Inferior parietal cortex (tissue), 1 donor: ENCODE results near the gene CLK4.

Experiments used
- DNase-seq: peaks from one replicate; pipeline ENCODE4 v3.0.0-alpha.2; 2016; ENCODE audit errors: extremely low spot score

The CLK4 gene

GRCh38 chr5:178637356-178638074 lies 10.7 kb upstream of the CLK4 start:
- DNase-seq, result no peak

- no peak for DNase-seq
Measured at GRCh38 chr5:178632285-178632684, 5.4 kb upstream of the CLK4 start.

- no peak for DNase-seq
Measured at GRCh38 chr5:178630951-178631350, 4.1 kb upstream of the CLK4 start.

GRCh38 chr5:178630475-178630930 lies 3.7 kb upstream of the CLK4 start:
- no peak for DNase-seq

- no peak for DNase-seq
Measured at GRCh38 chr5:178627259-178627598, 379 bp upstream of the CLK4 start.

- DNase-seq, result no peak
Measured at GRCh38 chr5:178625679-178626483, 969 bp downstream of the CLK4 start.

GRCh38 chr5:178624631-178625546 lies 2.0 kb downstream of the CLK4 start:
- DNase-seq, result no peak

GRCh38 chr5:178622679-178623247 lies 4.1 kb downstream of the CLK4 start:
- no peak for DNase-seq

- DNase-seq, result no peak
Measured at GRCh38 chr5:178619390-178619789, 7.5 kb downstream of the CLK4 start.

- no peak for DNase-seq
Measured at GRCh38 chr5:178612299-178612698, 14.6 kb downstream of the CLK4 start.

GRCh38 chr5:178606269-178606668 lies 20.6 kb downstream of the CLK4 start:
- no peak for DNase-seq

GRCh38 chr5:178605788-178606187 lies 21.1 kb downstream of the CLK4 start:
- no peak for DNase-seq

GRCh38 chr5:178602752-178603151 lies 24.1 kb downstream of the CLK4 start:
- no peak for DNase-seq

- no peak for DNase-seq
Measured at GRCh38 chr5:178595750-178596149, 31.1 kb downstream of the CLK4 start.

GRCh38 chr5:178595150-178595549 lies 31.7 kb downstream of the CLK4 start:
- no peak for DNase-seq

- DNase-seq, result no peak
Measured at GRCh38 chr5:178590924-178591423, 35.9 kb downstream of the CLK4 start.

GRCh38 chr5:178590141-178590923 lies 36.5 kb downstream of the CLK4 start, which contains the start of gene COL23A1:
COL23A1 (minus strand) TSS chr5:178590393.
- DNase-seq, result peak; percentile 47

GRCh38 chr5:178589180-178590140 lies 37.4 kb downstream of the CLK4 start:
- DNase-seq, result no peak

- DNase-seq, result no peak
Measured at GRCh38 chr5:178588769-178589168, 38.1 kb downstream of the CLK4 start.
